Stimulated activated CD4-positive, alpha-beta T cell treated with anti-CD3 and anti-CD28 coated beads, Interleukin-1b, Interleukin-23, amount 100 ng/mL, for 24 hours (primary cell): ENCODE data around the gene ZNRF2.
"Not testable (repeated sequence)": the region's sequence is repeated elsewhere in the genome, so short reads cannot be mapped to it uniquely, and the experiment has no call there.

Experiments used
- DNase-seq, 4 experiments: peaks; one replicate each; pipeline ENCODE4 v3.0.0-alpha.2; 2020; ENCODE audit warnings: low read depth in 4 of 4, low spot score in 1 of 4

Gene ZNRF2

DNA sequence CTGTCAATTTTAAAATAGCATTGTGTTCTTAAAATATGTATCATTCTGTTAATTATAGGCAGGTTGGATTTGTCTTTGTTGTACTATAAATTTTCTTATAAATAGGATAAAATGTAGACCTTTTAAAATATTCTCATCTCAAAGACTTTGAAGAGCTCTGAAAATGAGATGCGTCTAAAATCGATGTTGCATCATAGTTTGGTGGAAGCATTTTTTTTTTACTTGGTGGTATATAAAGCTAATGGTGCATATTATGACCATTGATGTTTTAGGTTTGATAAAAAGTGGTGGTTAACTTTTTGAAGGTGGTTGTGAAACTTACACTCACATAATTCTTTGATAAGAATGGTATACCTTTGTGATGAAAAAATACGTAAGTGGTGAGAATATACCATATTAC is 69.1 kb downstream of the ZNRF2 start:
- DNase-seq: no peak

DNA sequence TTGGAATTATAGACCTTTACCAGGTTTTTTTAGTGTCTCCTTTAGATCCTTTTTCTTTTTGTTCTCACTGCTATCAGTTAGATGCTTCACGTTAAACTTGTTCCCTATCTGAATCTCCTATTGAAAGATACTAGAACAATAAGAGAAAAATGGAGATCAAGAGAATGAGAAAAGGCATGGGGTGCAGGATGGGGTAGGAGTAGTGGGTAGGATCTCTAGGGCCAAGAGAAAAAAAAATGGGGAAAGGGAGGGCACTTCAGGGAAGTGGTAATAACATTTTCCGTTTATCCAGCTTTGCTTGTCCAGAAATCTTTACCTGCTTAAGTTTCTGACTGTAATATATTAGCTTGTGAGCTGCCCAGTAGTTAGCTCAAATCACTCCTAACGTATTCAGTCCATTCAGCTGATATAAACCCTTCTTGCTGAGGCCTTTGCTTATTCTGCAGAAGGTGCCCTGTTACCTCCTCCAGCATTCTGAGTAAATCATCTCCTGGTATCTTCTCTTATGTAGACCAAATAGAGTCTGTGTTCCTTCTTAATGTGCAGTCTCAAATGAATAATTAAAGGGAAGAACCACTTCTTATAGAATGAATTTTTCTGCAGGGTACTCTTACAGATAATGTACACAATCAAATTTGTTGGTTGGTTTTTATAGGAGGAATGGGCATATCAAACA is 69.7 kb downstream of the ZNRF2 start:
- DNase-seq: no peak

DNA sequence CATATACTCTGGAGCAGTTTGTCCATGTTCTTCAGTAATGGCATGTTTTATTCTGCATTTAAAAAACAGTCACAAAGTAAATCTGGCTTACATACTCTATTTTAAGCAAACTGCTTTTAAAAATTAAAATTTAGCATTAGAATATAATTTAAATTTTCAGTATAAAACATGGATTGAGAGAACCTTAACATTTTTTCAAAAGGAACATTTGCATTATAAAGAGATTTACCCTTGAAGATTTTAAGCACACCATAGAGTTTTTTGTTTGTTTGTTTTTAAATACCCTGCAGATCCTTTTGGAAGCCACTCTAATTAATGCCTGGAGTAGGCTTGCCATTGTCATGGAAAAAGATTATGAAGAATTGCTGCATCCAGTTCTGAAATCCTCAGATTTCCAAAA is 70.4 kb downstream of the ZNRF2 start:
- DNase-seq: no peak

DNA sequence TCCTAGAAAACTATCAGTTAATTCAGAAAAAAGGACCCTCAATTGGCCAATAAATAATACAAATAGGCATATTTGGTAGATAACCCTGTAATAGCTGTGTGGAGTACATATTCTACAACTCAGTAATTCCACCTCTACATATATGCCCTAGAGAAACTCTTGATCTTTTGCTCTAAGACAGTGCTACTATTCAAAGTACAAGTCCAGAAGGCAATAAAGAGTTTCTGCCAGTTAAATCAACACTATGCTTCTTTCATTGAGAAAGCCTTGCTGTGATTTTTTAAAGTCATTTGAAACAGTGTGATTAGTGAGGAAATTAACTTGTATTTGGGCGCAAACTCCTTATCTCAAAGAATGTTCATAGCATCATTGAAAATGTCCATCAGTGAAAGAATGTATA is 75.6 kb downstream of the ZNRF2 start:
- DNase-seq: no peak

DNA sequence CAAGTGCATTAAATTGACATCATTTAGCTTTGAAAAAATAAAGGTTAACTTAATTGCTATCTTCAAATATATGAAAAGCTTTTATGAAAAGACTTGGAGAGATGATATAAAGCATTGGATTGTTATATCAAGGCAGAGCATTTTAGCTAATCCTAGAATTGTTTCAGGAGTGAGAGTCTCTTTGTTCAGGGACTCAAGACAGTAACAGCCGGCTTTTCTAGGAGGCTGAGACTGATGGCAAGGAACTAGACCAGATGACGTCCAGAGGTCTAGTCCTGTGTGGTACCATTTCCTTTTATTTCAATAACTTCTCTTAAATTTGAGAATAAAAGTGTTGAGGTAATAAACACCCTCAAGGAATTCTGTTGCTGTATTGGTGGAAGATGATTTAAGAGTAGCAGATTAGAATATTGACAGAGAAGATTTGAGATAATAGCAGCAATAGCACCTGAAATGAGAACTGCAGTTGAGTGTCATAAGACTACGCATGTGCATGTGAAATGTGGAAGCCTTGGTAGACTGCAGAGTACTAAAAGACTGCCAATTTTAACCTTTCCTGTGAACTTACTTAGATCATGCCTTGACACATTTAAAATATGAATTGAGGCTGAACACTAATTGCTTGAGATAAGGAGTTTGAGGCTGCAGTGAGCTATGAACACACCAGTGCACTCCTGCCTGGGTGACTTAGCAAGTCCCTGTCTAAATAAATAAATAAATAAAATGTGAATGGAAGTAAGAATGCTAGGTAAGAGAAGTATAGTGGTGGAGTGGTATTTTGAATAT is 79.6 kb downstream of the ZNRF2 start:
- DNase-seq: no peak

DNA sequence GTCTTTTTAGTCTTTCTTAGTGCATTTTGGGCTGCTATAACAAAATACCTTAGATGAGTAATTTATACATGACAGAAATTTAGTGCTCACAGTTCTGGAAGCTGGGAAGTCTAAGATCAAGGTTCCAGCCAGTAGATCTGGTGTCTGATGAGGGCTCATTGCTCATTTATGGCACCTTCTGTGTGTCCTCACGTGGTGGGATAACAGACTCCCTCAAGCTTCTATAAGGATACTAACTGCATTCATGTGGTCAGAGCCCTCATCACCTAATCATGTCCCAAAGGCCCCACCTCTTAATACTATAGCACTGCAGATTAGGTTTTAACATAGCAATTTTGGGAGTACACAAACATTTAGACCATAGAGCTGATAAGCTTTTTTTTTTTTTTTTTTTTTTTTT is 80.4 kb downstream of the ZNRF2 start:
- no peak for DNase-seq

DNA sequence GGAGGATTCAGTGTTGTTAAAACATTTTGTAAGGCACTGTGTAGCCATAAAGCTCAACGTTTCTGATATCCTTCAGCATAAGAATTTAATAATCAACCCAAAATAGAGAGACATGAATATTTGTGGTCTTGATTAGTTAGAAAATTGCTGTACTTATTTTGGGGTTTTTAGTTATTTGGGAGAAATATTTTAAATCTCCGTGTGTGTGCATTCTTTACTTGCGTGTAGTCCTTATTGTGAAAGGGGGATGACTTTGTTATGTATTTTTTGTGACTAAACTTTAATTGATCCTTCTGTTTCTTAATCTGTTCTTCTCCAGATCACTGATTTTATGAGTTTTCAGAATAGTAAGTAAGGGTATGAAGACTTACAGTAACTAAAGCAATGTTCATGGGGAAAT is 81.2 kb downstream of the ZNRF2 start:
- no peak for DNase-seq

DNA sequence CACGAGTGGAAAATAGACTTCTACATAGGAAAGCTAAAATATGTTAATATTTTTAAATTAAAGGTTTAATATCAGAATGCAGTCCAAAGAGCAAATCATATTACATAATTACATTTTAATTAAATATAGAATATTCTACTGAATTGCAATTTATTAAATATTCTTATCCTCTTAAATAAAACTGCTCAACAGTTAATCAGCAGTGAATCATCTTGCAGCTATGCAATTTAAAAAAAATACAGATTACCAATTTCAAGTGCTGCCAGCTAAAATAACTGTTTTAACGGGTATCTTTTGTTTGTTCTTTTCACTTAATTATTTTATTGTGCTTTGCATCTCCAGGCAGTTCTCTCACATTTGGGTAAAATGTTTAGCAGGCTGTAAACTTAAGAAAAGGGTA is 82.2 kb downstream of the ZNRF2 start:
- DNase-seq: no peak

DNA sequence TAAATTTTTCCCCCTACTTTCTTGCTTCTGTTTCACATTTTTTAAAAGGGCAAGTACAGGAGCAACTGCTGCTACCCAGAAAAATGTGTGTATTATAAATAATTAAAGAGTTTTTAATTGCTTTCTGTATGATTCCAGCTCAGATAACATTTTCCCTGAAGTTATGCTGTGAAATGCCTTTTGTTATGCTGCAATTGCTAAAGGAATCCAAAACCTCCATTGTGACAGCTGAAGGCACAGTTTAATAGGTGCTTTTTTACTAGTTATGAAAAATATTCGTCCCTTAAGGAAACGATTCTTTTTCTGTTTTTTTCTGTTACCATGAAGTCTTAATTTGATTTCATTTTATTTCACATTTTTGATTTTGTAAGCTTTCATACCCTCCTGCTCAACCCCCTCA is 83.2 kb downstream of the ZNRF2 start:
- no peak for DNase-seq

DNA sequence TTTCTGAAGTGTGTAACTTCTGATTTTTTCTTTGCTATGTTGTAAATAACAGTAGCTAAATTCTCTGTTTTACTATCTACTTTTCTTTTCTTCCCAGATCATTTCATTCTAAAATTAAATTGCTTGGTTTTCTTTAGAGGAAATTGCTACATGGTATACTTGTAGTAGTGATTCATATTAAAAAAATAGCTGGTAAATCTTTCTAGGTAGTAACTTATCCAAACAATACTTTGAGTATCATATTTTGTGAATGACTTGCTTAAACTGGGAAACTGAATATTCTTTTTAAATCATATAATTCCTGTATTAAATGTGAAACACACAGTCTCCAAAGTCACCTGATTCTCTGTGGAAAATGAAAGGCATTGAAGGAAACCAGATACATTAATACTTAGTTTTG is 85.5 kb downstream of the ZNRF2 start:
- DNase-seq: no peak

DNA sequence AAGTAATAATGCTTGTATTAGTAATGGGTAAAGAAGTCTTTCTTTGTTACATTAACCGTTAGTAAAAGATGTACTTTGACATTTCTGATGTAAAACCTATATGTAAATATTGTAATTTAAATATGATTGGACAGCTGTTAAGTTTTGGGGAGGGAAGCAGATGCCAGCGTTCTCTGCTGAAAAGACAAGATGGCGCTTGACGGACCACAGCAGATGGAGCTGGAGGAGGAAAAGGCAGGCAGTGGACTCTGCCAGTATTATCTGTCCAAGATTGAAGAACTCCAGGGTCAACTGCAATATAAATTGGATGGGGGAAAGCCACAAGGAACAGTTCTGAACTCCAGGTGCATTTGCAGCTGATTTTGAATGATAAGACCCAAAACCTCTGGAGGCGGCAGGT is 86.9 kb downstream of the ZNRF2 start:
- DNase-seq: no peak

DNA sequence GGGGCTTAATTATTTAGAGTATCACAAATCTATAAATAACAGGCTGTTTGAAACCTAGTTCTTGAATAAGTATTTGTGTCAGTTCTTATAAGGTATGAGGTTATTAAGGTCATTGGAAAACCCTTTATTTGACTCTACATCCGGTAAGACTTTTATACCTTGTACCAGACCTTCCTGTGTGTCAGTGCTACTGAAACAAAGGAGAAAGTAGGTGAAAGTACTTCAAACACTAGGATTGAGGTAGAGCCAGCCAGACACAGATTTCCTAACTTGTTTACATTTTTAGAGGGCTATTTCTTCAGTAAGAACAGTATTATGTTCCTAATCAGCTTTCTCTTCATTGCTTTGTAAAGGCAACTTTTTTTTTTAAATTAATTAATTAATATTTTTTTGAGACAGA is 93.9 kb downstream of the ZNRF2 start:
- DNase-seq: no peak

DNA sequence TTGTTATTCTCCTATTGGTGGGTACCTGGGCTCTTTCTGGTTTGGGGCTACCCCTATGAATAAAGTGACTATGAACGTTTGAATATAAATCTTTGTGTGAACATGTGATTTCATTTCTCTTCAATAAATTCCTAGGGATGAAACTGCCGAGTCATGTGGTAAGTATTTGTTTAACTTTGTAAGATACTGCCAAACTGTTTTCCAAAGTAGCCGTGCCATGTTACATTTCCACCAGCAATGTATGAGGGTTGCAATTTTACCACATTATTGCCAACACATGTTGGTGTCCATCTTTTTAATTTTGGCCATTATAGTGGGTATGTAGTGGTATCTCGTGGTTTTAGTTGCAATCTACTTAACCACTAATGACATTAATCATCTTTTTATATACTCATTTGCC is 94.7 kb downstream of the ZNRF2 start:
- DNase-seq: no peak

DNA sequence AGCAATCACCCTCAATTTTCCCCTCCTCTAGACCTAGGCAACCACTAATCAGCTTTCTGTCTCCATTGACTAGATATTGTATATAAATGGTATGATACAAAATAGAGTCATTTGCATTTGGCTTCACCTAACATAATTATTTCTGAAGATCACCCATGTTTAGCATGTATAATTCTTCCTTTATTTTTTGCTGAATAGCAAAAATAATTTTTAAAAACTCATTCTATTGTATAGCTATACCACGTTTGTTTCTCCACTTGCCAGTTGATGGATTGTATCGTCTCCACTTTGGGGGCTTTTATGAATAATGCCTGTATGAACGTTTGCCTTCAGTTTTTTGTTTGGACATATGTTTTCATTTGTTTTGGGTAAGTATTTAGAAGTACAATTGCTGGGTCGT is 95.3 kb downstream of the ZNRF2 start:
- DNase-seq: no peak

DNA sequence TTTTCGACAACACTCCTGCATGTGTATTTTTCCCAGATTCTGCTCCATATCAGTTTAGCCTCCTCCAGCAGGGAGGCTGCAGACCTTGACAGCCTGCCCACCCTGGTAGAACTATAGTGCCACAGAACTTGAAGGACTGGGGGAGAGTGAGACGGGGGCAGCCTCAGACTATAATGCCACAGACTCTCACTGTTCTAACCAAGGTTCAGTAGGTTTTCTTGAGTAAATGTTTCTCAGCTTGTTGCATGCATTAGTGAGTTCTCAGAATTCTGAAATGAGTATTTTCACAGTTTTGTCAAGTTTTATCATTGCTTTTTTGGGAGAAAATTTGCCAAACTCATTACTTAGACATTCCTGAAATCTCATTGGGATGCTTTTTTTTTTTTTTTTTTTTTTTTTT is 95.9 kb downstream of the ZNRF2 start:
- DNase-seq: no peak

DNA sequence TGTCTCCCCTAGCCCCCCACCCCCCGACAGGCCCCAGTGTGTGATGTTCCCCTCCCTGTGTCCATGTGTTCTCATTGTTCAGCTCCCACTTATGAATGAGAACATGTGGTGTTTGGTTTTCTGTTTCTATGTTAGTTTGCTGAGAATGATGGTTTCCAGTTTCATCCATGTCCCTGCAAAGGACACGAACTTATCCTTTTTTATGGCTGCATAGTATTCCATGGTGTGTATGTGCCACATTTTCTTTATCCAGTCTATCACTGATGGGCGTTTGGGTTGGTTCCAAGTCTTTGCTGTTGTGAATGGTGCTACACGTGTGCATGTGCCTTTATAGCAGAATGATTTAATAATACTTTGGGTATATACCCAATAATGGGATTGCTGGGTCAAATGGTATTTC is 96.4 kb downstream of the ZNRF2 start:
- not testable (repeated sequence) for DNase-seq

DNA sequence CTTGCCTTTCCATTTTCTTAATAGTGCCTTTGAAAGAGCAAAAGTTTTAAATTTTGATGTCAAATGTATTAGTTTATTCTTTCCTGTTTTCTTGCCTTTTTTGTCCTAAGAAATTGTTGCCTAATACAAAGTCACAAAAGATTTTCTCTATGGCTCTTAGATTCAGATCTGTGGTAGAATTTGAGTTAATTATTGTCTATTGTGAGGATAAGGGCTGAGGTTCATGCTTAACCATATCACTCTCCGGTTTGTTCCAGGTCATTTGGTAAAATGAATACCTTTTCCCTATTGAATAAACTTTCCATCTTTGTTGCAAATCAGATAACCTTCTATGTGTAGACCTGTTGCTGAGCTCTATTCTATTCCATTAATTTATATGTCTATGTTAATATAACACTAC is 98.2 kb downstream of the ZNRF2 start:
- DNase-seq: no peak

DNA sequence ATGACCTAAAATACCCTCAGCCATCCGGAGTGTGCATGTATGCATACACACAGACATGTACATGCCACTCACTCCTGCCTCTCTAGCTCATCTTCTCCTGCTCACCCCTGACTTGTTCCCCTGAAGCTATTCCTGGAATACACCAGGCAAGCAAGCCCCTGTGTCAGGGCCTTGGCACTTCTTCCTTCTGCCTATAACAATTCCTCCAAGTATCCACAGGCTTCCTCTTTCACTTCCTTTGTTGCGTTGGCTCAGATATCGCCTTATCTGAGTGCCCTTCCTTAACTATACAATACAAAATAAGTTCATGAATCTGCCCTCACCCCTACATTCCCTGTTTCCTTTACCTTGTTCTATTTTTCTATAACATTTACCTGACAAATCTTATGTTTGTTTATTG is 105.4 kb downstream of the ZNRF2 start:
- no peak for DNase-seq

DNA sequence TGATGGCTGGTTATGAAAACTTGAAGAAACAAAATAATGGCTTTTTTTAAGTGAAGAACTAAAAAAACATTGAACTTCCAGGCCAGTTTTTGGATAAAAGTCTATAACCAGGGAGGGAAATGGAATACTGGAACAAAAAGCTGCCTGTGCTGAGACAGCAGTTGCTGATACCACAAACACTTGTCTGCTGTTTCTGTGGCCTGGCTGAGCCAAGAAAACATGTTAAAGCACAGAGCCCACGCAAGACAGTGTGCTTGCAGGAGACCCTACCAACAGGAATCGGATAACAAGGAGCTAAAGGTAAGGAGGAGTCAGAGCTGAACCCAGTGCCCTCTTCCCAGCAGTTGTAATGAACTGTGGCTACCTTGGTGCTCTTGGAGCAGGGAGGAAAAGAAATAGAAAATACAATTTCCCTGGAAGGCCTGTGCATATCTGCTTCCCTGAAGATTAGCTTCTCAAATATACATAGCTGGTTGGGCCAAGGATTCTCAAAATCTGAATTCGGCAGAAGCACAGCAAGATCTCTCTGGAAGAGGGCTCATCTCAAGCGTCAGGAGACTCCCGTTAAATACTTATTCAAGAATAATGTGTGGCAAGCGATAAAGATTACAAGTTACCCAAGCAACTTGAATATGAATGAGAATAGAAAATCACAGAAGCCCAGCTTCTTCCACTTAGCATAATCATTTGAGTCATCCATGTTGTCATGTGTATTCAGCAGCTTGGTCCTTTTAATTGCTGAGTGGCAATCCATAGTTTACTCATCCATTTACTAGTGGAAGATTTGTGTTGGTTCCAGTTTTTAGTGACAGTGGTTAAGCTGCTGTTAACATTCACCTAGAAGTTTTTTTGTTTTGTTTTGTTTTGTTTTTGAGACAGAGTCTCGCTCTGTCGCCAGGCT is 106.6 kb downstream of the ZNRF2 start:
- DNase-seq: no peak

DNA sequence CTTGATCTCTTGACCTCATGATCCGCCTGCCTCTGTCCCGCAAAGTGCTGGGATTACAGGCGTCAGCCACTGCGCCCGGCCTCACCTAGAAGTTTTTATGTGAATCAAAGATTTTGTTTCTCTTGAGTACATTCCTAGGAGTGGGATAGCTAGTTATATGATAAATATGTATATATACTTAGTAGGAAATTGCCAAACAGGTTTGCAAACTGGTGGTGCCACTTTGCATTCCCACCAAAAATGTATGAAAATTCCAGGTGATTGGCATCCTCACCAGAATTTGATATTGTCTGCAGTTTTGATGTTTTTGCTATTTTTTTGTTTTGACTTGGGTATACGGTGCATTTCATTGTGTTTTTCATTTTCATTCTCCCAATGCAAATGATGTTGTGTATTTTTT is 107.4 kb downstream of the ZNRF2 start:
- no peak for DNase-seq

DNA sequence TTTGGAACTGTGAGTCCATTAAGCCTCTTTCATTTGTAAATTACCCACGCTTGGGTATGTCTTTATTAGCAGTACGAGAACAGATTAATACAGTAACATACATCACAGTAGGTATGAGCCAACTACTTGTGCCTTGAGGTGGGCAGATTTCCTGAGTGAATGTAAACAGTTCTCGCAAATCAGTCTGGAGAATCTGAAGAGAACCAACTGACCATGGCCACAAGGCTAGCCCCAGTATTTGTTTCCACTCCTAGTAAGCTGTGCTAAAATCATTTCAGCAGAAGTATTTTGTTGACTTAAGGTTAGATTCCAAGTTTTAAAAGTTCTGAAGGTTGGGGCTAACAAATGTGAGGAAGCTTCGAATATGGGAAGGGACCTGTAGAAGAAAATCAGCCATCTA is 111.3 kb downstream of the ZNRF2 start:
- DNase-seq: no peak

DNA sequence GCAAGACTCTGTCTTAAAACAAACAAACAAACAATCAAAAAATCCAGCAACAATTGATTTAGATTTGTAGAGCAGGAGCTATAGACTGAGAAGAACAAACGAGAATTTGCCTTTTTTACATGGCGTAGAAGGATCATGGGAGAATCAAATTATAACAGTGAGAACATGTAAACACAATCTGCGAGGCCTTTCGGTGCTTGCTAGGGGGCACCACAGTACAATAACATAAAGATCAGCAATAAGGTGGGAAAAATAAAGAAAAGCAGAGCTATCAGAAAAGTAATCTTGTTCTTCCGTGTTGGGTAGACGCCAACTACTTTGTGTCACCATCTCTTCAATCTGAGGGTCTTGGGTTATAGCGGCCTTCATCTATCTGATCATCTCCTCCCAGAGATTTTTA is 112.0 kb downstream of the ZNRF2 start:
- DNase-seq: no peak
